ENCODE measurements around the gene NRXN3. TPM values are rescaled to one million over a fixed set of nuclear protein-coding genes. Genes with fewer than 3 reads are reported as not detected.
A peak's percentile ranks its signal among the peaks of the same experiment; 100 is the strongest.
"Not testable (repeated sequence)": the region's sequence is repeated elsewhere in the genome, so short reads cannot be mapped to it uniquely, and the experiment has no call there.

Gene NRXN3
- total and polyA plus RNA-seq, 11 donors, result 0.19 to 2.2 (median 1.1) TPM

GRCh38 chr14:79103764-79104163 is 933.6 kb downstream of the NRXN3 start:
- H3K27me3 ChIP-seq, result no peaks in the 10 kb centered on the region
- WGBS, 4 donors, result 54 to 67% (median 61%) methylated on average over 2 of the region's 2 CpGs
- intact Hi-C loops (cut with DNase I), result no loop called here

DNA sequence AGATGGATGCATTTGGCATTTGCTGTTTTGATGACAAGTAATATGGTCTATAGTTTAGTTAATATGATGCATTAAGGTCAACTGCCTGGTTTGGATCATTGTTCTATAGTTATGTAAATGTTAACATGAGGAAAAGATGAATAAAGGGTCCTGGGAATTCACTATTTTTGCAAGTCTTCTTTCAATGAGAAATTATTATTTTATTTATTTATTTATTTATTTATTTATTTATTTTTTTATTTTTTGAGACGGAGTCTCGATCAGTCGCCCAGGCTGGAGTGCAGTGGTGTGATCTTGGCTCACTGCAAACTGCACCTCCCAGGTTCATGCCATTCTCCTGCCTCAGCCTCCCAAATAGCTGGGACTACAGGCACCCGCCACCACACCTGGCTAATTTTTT is 940.4 kb downstream of the NRXN3 start:
- H3K27ac ChIP-seq; H3K4me3 ChIP-seq; H3K27me3 ChIP-seq; DNase-seq; H3K36me3 ChIP-seq; H3K9me3 ChIP-seq; intact Hi-C loops (cut with DNase I); H3K4me1 ChIP-seq; ATAC-seq: not testable (repeated sequence)
- WGBS, 4 donors, result 45 to 59% (median 48%) methylated on average over 4 of the region's 4 CpGs

More at GRCh38 chr14:79103764-79104163, 933.6 kb downstream of the NRXN3 start:
- no peaks in the 10 kb centered on the region for H3K4me1 ChIP-seq
- H3K36me3 ChIP-seq, result no peaks in the 10 kb centered on the region
- TF ChIP-seq POLR2A (IDR thresholded peaks at IDR 0.05), result no peak
- TF ChIP-seq, protein P1, sequence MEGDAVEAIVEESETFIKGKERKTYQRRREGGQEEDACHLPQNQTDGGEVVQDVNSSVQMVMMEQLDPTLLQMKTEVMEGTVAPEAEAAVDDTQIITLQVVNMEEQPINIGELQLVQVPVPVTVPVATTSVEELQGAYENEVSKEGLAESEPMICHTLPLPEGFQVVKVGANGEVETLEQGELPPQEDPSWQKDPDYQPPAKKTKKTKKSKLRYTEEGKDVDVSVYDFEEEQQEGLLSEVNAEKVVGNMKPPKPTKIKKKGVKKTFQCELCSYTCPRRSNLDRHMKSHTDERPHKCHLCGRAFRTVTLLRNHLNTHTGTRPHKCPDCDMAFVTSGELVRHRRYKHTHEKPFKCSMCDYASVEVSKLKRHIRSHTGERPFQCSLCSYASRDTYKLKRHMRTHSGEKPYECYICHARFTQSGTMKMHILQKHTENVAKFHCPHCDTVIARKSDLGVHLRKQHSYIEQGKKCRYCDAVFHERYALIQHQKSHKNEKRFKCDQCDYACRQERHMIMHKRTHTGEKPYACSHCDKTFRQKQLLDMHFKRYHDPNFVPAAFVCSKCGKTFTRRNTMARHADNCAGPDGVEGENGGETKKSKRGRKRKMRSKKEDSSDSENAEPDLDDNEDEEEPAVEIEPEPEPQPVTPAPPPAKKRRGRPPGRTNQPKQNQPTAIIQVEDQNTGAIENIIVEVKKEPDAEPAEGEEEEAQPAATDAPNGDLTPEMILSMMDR (IDR thresholded peaks at IDR 0.05), result no peak
- no peak overlapping the region for H3K4me3 ChIP-seq
- no peak for DNase-seq
- no peaks in the 10 kb centered on the region for H3K9me3 ChIP-seq
- H3K27ac ChIP-seq, result no peak overlapping the region
- ATAC-seq, result no peak

- Histone ChIP-seq H3K27ac (peak overlapping the region in 1 of 12 donors; percentile 40), H3K9me3 (no peaks in the 10 kb centered on the region), H3K4me3 (no peak overlapping the region), H3K4me1 (no peaks in the 10 kb centered on the region), H3K36me3 (no peaks in the 10 kb centered on the region), H3K27me3 (no peaks in the 10 kb centered on the region)
- intact Hi-C loops (cut with DNase I), result no loop called here
- 4 to 22% (median 8%) methylated on average over 2 of the region's 2 CpGs for WGBS, 4 donors
- no peak for ATAC-seq
- no peak for DNase-seq
- TF ChIP-seq, protein P1 (IDR thresholded peaks at IDR 0.05), result no peak
- no peak for TF ChIP-seq POLR2A (IDR thresholded peaks at IDR 0.05)
These were observed 941.9 kb downstream of the NRXN3 start for GRCh38 chr14:79111987-79112501.

DNA sequence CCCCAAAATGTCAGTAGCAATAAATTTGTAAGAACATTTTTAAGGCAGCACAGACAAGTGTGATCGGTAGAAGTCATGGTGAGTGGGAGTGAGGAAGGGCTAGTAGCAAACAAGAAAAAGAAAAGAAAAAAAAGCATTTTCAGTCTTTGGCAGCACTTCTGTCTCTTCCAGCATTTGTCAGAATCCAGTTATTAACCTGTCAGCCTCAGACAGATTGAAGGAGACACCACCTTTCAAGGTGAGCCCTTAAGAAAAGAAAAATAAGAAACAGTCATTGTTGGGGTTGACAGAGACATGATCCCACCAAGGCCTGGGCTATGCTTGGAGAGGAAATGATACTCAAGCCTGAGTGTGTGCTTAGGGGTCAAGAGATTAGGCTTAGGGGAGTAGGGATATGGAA is 947.4 kb downstream of the NRXN3 start:
- intact Hi-C loops (cut with DNase I), result no loop called here
- H3K36me3 ChIP-seq, result no peaks in the 10 kb centered on the region
- no peak for ATAC-seq
- TF ChIP-seq, protein P1 (IDR thresholded peaks at IDR 0.05), result no peak
- no peak for TF ChIP-seq POLR2A (IDR thresholded peaks at IDR 0.05)
- no peak for DNase-seq
- no peak overlapping the region for H3K4me3 ChIP-seq
- no peaks in the 10 kb centered on the region for H3K27me3 ChIP-seq
- H3K9me3 ChIP-seq, result no peaks in the 10 kb centered on the region
- no peak overlapping the region for H3K27ac ChIP-seq
- H3K4me1 ChIP-seq, result no peaks in the 10 kb centered on the region
- 71 to 87% (median 83%) methylated on average over 1 of the region's 1 CpG for WGBS, 4 donors

- H3K4me1 ChIP-seq, result no peaks in the 10 kb centered on the region
- no peaks in the 10 kb centered on the region for H3K9me3 ChIP-seq
- WGBS, 4 donors, result 84 to 88% (median 86%) methylated on average over 2 of the region's 2 CpGs
- H3K27me3 ChIP-seq, result no peaks in the 10 kb centered on the region
- intact Hi-C loops (cut with DNase I), result no loop called here
- TF ChIP-seq, protein P1 (IDR thresholded peaks at IDR 0.05), result no peak
- TF ChIP-seq POLR2A (IDR thresholded peaks at IDR 0.05), result no peak
- no peak overlapping the region for H3K4me3 ChIP-seq
- no peak overlapping the region for H3K27ac ChIP-seq
- ATAC-seq (no peak), DNase-seq (no peak)
- H3K36me3 ChIP-seq, result no peaks in the 10 kb centered on the region
These were observed 948.1 kb downstream of the NRXN3 start for GRCh38 chr14:79118291-79118690.

Data from heart left ventricle (tissue), 16 donors.